Stimulated activated CD8-positive, alpha-beta memory T cell treated with anti-CD3 and anti-CD28 coated beads, Interleukin-4, amount 100 ng/mL, for 48 hours (primary cell): Measurements from ENCODE around the gene MIEN1.

Experiments
- DNase-seq: peaks from one replicate; pipeline ENCODE4 v3.0.0-alpha.2; 2020

The MIEN1 gene

GRCh38 chr17:39696731-39697130, 33.6 kb downstream of the MIEN1 start:
- DNase-seq, result no peak

GRCh38 chr17:39695089-39695474, 35.2 kb downstream of the MIEN1 start:
- no peak for DNase-seq

GRCh38 chr17:39694593-39694992, 35.7 kb downstream of the MIEN1 start:
- no peak for DNase-seq

GRCh38 chr17:39688945-39689344, 41.4 kb downstream of the MIEN1 start:
- DNase-seq, result no peak

- DNase-seq, result no peak
Observed at GRCh38 chr17:39688475-39688835, 41.9 kb downstream of the MIEN1 start.

GRCh38 chr17:39687546-39688474, 42.5 kb downstream of the MIEN1 start, which contains the start of gene PGAP3:
TSS of gene PGAP3 (minus strand) at chr17:39688057. CDS start at chr17:39688014, 43 bp downstream.
- DNase-seq, result peak; percentile 91

GRCh38 chr17:39687101-39687545, 43.2 kb downstream of the MIEN1 start:
- no peak for DNase-seq

GRCh38 chr17:39684369-39685192, 45.8 kb downstream of the MIEN1 start:
- DNase-seq, result no peak

- no peak for DNase-seq
Observed at GRCh38 chr17:39683295-39683939, 46.9 kb downstream of the MIEN1 start.

- DNase-seq, result peak; percentile 57
Observed at GRCh38 chr17:39679521-39680192, 50.7 kb downstream of the MIEN1 start.
